GM19043 (cell line): Measurements from ENCODE around the gene KLHL1.

Source experiments
- ATAC-seq: cut with Tn5 transposase; IDR thresholded peaks from one replicate; pipeline ENCODE4 v1.9.1; 2021; ENCODE audit warnings: low read depth; ENCODE audit not compliant: unreplicated experiment

Gene KLHL1

GRCh38 chr13:69706807-69707206, 401.4 kb downstream of the KLHL1 start:
- ATAC-seq: no peak

DNA sequence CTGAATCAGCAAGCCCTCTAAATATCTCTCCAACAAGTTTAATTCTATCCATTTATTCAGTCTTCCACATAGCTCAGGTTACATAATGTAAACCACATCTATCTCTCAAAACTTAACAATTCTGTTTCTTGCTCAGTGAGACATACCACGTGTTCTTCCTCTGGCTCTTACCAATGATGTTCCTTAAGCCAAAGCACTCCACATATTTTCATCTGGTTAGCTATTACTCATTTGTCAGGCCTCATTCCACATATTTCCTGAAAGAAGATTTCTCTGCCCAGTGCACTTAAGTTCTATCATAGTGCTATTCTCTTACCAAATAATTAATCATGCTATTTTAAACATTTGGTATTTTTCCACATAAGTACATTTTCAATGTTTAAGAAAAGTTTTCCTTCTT, 403.9 kb downstream of the KLHL1 start:
- ATAC-seq: no peak

DNA sequence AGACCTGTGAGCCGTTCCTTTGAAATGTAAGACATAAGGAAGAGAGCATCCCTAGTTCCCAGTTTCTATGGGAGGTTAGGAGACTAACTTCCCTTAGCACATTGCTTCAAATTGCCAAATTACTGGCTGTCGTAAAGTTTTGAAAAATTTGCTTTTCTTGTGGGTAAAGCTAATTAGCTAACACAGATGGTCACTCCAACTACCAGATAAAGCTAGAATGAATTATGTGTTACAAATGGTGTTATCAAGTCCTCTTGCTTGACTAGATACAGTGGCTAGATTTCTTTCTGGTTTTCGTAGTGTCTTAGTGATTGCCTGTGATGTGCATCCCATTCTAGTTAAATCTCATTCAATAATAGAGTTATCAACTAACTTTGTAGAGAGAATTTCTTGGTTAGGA, 417.3 kb downstream of the KLHL1 start:
- ATAC-seq: no peak

DNA sequence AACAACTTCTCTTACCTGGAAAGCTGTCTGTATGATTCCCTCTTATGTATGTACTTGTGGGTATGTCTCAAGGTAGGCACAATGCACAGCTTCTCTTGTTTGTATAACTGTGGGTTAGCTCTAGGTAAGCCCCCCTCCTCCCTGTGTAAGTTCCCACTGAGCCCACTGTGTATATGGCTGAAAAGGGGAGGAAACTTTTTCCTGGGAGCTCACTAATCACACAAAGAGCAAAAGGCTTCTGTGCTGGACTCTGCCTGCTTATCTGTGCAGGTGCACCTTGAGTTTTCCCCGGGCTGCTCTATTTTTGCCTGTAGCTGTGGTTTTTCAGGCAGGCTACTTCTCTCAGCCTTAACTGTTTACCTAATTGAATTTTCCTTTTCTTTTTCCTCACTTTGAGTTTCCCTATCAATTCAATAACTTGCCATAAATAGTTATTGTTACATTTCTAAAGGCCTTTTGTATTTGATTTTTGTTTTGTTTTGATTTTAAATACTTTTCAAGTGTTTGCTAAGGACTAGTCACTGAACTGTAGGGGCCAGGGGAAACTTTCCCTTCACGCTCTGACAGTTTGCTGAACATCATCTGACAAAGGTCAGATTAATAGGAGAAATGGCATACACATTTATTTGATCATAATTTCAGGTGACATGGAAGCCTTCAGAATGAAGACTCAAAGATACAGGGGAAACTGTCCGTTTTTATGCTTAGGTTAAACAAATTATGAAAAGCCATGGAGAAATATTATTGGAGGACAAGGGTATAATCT, 424.1 kb downstream of the KLHL1 start:
- ATAC-seq: no peak

DNA sequence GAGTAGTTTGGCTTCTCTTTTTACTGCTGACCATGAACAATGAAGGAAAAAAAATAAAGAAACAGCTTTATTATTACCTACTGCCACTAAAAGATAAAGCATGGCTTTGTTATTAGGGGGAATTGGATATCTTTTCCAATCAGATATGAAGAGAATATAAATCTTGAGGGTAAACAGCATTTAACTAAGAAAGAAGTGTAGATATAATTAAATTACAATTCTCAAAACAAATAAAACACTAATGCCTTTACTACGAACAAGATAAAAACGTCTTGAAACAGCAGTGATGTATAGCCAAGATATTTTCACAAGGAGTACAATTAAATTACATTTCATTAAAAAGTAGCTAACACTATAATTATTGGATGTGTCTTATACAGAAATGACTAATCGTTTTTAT, 426.5 kb downstream of the KLHL1 start:
- no peak for ATAC-seq

- ATAC-seq: no peak
Observed at GRCh38 chr13:69677343-69677742, 430.9 kb downstream of the KLHL1 start.

- no peak for ATAC-seq
Observed at GRCh38 chr13:69676286-69676685, 432.0 kb downstream of the KLHL1 start.

- ATAC-seq: no peak
Observed at GRCh38 chr13:69660155-69660554, 448.1 kb downstream of the KLHL1 start.

- no peak for ATAC-seq
Observed at GRCh38 chr13:69657676-69658075, 450.6 kb downstream of the KLHL1 start.

- no peak for ATAC-seq
Observed at GRCh38 chr13:69654392-69654791, 453.9 kb downstream of the KLHL1 start.
